ENCODE results near the gene NOB1. TPM values are rescaled to one million over a fixed set of nuclear protein-coding genes. Genes with fewer than 3 reads are reported as not detected.

NOB1 gene
- total RNA-seq, 1 experiment from 2014 or later, result 172 TPM

DNA sequence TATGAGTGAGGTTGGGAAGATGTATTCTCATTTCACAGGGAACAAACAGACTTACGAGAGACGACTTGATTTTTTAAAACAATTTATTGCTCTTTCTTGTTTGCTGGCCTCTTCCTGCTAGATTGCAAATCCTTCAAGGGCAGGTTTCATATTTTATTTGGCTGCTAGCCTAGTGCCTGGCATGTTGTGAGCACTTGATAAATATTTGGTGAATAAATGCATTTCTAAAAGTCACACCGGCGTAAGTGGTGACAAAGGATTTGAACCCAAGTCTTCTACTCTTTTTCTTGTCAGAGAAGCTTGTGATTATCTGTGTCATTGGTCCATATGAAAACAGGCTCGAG is 8.8 kb upstream of the NOB1 start:
- Histone ChIP-seq H3K9me3 (ENCODE audit: control insufficient read depth in 1 of 2, insufficient read depth in 1 of 2, low read depth in 1 of 2, low read length in 2 of 2) (no peaks in the 10 kb centered on the region), H3K4me3 (replicated peaks in 1 of 2; ENCODE audit: low read depth in 1 of 2, low read length in 2 of 2) (peak overlapping the region; percentile 61 to 98; a peak in 3 of 4 replicates), H3K79me2 (ENCODE audit: insufficient read depth, low read length) (peaks cover 48% of the 10 kb centered on the region), H3K9me2 (ENCODE audit: insufficient read depth) (no peaks in the 10 kb centered on the region), H3K4me2 (ENCODE audit: low read length) (peak overlapping the region; percentile 86), H3K9ac (ENCODE audit: low read length) (no peak overlapping the region), H3K27ac (ENCODE audit: low read depth, low read length) (no peak overlapping the region), H3K4me1 (ENCODE audit: control insufficient read depth in 1 of 2, insufficient read depth in 2 of 2, low read length in 2 of 2) (peaks cover 9 to 20% of the 10 kb centered on the region in 2 experiments; a peak in 3 of 4 replicates), H4K20me1 (ENCODE audit: insufficient read depth) (no peaks in the 10 kb centered on the region), H3K27me3 (ENCODE audit: insufficient read depth, low read length) (no peaks in the 10 kb centered on the region), H2AFZ (ENCODE audit: low read depth, low read length, poor library complexity, severe bottlenecking) (no peak overlapping the region), H3K36me3 (ENCODE audit: control insufficient read depth in 1 of 2, insufficient read depth in 2 of 2, low read length in 2 of 2) (no peaks in the 10 kb centered on the region)
- ChIA-PET CTCF (no interaction called here), POLR2A (interaction anchor here (2.0 kb wide), 1 partner anchor 9 kb away, joined by 5 read pairs; the partner anchor contains the start of gene NOB1), RAD21 (ENCODE audit: low non-redundant PET in 1 of 2, low total read pairs in 2 of 2, uncharacterized antibody in 2 of 2, unreplicated experiment in 2 of 2) (no interaction called here)
- intact Hi-C loops (cut with micrococcal nuclease), result no loop called here
- no peak for DNase-seq (ENCODE audit: low read depth, low spot score)
- no peak for ATAC-seq
- no TSS peak for BruUV-seq (replicated peaks)
- TF ChIP-seq POLR2AphosphoS5 (IDR thresholded peaks at IDR 0.05; ENCODE audit: low read depth, low read length) (no peak), POLR2A (IDR thresholded peaks at IDR 0.05; ENCODE audit: borderline replicate concordance, extremely low read depth, insufficient read depth, insufficient read length) (no peak), CEBPB (IDR thresholded peaks at IDR 0.05; ENCODE audit: low read depth) (no peak), SRF (IDR thresholded peaks at IDR 0.05; ENCODE audit: low read depth) (no peak), EZH2 (IDR thresholded peaks at IDR 0.05) (no peak), RAD21 (IDR thresholded peaks at IDR 0.05; ENCODE audit: low read depth) (no peak), FOSL1 (IDR thresholded peaks at IDR 0.05; ENCODE audit: low read depth) (no peak), ZNF274 (IDR thresholded peaks at IDR 0.05; ENCODE audit: low read depth, low read length) (no peak), JUND (IDR thresholded peaks at IDR 0.05) (no peak)
- TF ChIP-seq, protein P1, sequence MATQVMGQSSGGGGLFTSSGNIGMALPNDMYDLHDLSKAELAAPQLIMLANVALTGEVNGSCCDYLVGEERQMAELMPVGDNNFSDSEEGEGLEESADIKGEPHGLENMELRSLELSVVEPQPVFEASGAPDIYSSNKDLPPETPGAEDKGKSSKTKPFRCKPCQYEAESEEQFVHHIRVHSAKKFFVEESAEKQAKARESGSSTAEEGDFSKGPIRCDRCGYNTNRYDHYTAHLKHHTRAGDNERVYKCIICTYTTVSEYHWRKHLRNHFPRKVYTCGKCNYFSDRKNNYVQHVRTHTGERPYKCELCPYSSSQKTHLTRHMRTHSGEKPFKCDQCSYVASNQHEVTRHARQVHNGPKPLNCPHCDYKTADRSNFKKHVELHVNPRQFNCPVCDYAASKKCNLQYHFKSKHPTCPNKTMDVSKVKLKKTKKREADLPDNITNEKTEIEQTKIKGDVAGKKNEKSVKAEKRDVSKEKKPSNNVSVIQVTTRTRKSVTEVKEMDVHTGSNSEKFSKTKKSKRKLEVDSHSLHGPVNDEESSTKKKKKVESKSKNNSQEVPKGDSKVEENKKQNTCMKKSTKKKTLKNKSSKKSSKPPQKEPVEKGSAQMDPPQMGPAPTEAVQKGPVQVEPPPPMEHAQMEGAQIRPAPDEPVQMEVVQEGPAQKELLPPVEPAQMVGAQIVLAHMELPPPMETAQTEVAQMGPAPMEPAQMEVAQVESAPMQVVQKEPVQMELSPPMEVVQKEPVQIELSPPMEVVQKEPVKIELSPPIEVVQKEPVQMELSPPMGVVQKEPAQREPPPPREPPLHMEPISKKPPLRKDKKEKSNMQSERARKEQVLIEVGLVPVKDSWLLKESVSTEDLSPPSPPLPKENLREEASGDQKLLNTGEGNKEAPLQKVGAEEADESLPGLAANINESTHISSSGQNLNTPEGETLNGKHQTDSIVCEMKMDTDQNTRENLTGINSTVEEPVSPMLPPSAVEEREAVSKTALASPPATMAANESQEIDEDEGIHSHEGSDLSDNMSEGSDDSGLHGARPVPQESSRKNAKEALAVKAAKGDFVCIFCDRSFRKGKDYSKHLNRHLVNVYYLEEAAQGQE (IDR thresholded peaks at IDR 0.05; ENCODE audit: low read depth), result no peak
